ENCODE data around the gene ZP1. TPM values are rescaled to one million over a fixed set of nuclear protein-coding genes. Genes with fewer than 3 reads are reported as not detected.
A peak's percentile ranks its signal among the peaks of the same experiment; 100 is the strongest.

The ZP1 gene
- total RNA-seq, 3 donors from 2014 or later (not counting 1 experiment from before 2014, with no cell fraction given) = 0.35 TPM; not detected in 2

- H3K4me1 ChIP-seq (ENCODE audit: control insufficient read depth, insufficient read depth, low read length) = peaks cover 21% of the 10 kb centered on the region
- H3K36me3 ChIP-seq (ENCODE audit: control insufficient read depth, insufficient read depth, low read length) = peaks cover 34% of the 10 kb centered on the region
- no peak overlapping the region for H3K4me3 Mint-ChIP-seq
- 82% methylated on average over 13 of the region's 13 CpGs for WGBS (ENCODE audit: insufficient coverage)
- H3K27ac Mint-ChIP-seq = no peak overlapping the region
- no peaks in the 10 kb centered on the region for H3K9me3 ChIP-seq (ENCODE audit: control insufficient read depth, insufficient read depth, low read length)
- TF ChIP-seq, protein P1, sequence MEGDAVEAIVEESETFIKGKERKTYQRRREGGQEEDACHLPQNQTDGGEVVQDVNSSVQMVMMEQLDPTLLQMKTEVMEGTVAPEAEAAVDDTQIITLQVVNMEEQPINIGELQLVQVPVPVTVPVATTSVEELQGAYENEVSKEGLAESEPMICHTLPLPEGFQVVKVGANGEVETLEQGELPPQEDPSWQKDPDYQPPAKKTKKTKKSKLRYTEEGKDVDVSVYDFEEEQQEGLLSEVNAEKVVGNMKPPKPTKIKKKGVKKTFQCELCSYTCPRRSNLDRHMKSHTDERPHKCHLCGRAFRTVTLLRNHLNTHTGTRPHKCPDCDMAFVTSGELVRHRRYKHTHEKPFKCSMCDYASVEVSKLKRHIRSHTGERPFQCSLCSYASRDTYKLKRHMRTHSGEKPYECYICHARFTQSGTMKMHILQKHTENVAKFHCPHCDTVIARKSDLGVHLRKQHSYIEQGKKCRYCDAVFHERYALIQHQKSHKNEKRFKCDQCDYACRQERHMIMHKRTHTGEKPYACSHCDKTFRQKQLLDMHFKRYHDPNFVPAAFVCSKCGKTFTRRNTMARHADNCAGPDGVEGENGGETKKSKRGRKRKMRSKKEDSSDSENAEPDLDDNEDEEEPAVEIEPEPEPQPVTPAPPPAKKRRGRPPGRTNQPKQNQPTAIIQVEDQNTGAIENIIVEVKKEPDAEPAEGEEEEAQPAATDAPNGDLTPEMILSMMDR (IDR thresholded peaks at IDR 0.05) = no peak
- DNase-seq = no peak
- H3K36me3 Mint-ChIP-seq = no peaks in the 10 kb centered on the region
- no peak overlapping the region for H3K4me3 ChIP-seq (ENCODE audit: low read length)
- H3K27me3 ChIP-seq (ENCODE audit: control insufficient read depth, insufficient read depth, low read length) = no peaks in the 10 kb centered on the region
- H3K4me1 Mint-ChIP-seq = peaks cover 28 to 38% of the 10 kb centered on the region in 2 donors
- H3K9me3 Mint-ChIP-seq = no peaks in the 10 kb centered on the region
- H3K27ac ChIP-seq (ENCODE audit: low read length) = no peak overlapping the region
- ATAC-seq = no peak
- intact Hi-C loops (cut with micrococcal nuclease) = no loop called here
- no peaks in the 10 kb centered on the region for H3K27me3 Mint-ChIP-seq (ENCODE audit: low read depth in 2 of 2)
These were observed 20.1 kb upstream of the ZP1 start for GRCh38 chr11:60847281-60847680.

GRCh38 chr11:60847896-60848295 is 19.4 kb upstream of the ZP1 start:
- TF ChIP-seq, protein P1 (IDR thresholded peaks at IDR 0.05) = no peak
- DNase-seq = no peak
- H3K9me3 Mint-ChIP-seq = no peaks in the 10 kb centered on the region
- peaks cover 21 to 32% of the 10 kb centered on the region in 2 donors for H3K4me1 Mint-ChIP-seq
- peaks cover 15% of the 10 kb centered on the region for H3K4me1 ChIP-seq (ENCODE audit: control insufficient read depth, insufficient read depth, low read length)
- WGBS (ENCODE audit: insufficient coverage) = 90% methylated on average over 12 of the region's 12 CpGs
- no peak overlapping the region for H3K4me3 Mint-ChIP-seq
- H3K36me3 ChIP-seq (ENCODE audit: control insufficient read depth, insufficient read depth, low read length) = peaks cover 34% of the 10 kb centered on the region
- no peak for ATAC-seq
- no peaks in the 10 kb centered on the region for H3K27me3 Mint-ChIP-seq (ENCODE audit: low read depth in 2 of 2)
- intact Hi-C loops (cut with micrococcal nuclease) = no loop called here
- no peaks in the 10 kb centered on the region for H3K36me3 Mint-ChIP-seq
- no peaks in the 10 kb centered on the region for H3K9me3 ChIP-seq (ENCODE audit: control insufficient read depth, insufficient read depth, low read length)
- H3K27ac Mint-ChIP-seq = no peak overlapping the region
- no peak overlapping the region for H3K4me3 ChIP-seq (ENCODE audit: low read length)
- H3K27me3 ChIP-seq (ENCODE audit: control insufficient read depth, insufficient read depth, low read length) = no peaks in the 10 kb centered on the region
- H3K27ac ChIP-seq (ENCODE audit: low read length) = no peak overlapping the region

- Mint-ChIP-seq H3K27ac (no peak overlapping the region), H3K27me3 (ENCODE audit: low read depth in 2 of 2) (no peaks in the 10 kb centered on the region), H3K36me3 (no peaks in the 10 kb centered on the region), H3K9me3 (no peaks in the 10 kb centered on the region), H3K4me3 (no peak overlapping the region), H3K4me1 (peaks cover 13 to 23% of the 10 kb centered on the region in 2 donors)
- no peak overlapping the region for H3K4me3 ChIP-seq (ENCODE audit: low read length)
- 75% methylated on average over 10 of the region's 10 CpGs for WGBS (ENCODE audit: insufficient coverage)
- DNase-seq (no peak), ATAC-seq (peak in 2 of 3 donors; percentile 35 to 86)
- H3K4me1 ChIP-seq (ENCODE audit: control insufficient read depth, insufficient read depth, low read length) = peaks cover 7% of the 10 kb centered on the region
- intact Hi-C loops (cut with micrococcal nuclease) = no loop called here
- no peak overlapping the region for H3K27ac ChIP-seq (ENCODE audit: low read length)
- TF ChIP-seq, protein P1 (IDR thresholded peaks at IDR 0.05) = no peak
- no peaks in the 10 kb centered on the region for H3K27me3 ChIP-seq (ENCODE audit: control insufficient read depth, insufficient read depth, low read length)
- H3K36me3 ChIP-seq (ENCODE audit: control insufficient read depth, insufficient read depth, low read length) = peaks cover 34% of the 10 kb centered on the region
- no peaks in the 10 kb centered on the region for H3K9me3 ChIP-seq (ENCODE audit: control insufficient read depth, insufficient read depth, low read length)
These were observed 18.6 kb upstream of the ZP1 start for GRCh38 chr11:60848714-60849151.

Measured in natural killer cell (primary cell).